Activated CD8-positive, alpha-beta memory T cell treated with anti-CD3 and anti-CD28 coated beads for 4 hours (primary cell): ENCODE data around the gene AASDHPPT.
"Not testable (repeated sequence)": the region's sequence is repeated elsewhere in the genome, so short reads cannot be mapped to it uniquely, and the experiment has no call there.

Source experiments
- DNase-seq, 2 donors: peaks; one replicate each; pipeline ENCODE4 v3.0.0-alpha.2; 2020; ENCODE audit warnings: low read depth in 2 of 2

Gene AASDHPPT

GRCh38 chr11:106077609-106078455 lies at the start of gene AASDHPPT:
AASDHPPT (plus strand) TSS chr11:106077662; CDS start chr11:106077711, 49 bp downstream.
- DNase-seq = no peak

GRCh38 chr11:106030609-106031008 lies 46.9 kb upstream of the AASDHPPT start:
- no peak for DNase-seq

GRCh38 chr11:106031202-106031810 lies 46.2 kb upstream of the AASDHPPT start:
- DNase-seq = no peak

- DNase-seq = no peak
Observed at GRCh38 chr11:106031936-106032335, 45.5 kb upstream of the AASDHPPT start.

GRCh38 chr11:106032861-106033260 lies 44.6 kb upstream of the AASDHPPT start:
- no peak for DNase-seq

- no peak for DNase-seq
Observed at GRCh38 chr11:106043540-106043939, 33.9 kb upstream of the AASDHPPT start.

- no peak for DNase-seq
Observed at GRCh38 chr11:106047631-106048030, 29.8 kb upstream of the AASDHPPT start.

GRCh38 chr11:106049727-106050476 lies 27.6 kb upstream of the AASDHPPT start:
- no peak for DNase-seq

- DNase-seq = no peak
Observed at GRCh38 chr11:106051103-106051502, 26.4 kb upstream of the AASDHPPT start.

- DNase-seq = not testable (repeated sequence)
Observed at GRCh38 chr11:106058377-106058776, 19.1 kb upstream of the AASDHPPT start.

- DNase-seq = no peak
Observed at GRCh38 chr11:106059617-106060016, 17.8 kb upstream of the AASDHPPT start.

GRCh38 chr11:106061249-106061784 lies 16.1 kb upstream of the AASDHPPT start:
- no peak for DNase-seq

- no peak for DNase-seq
Observed at GRCh38 chr11:106061954-106062949, 15.2 kb upstream of the AASDHPPT start.

GRCh38 chr11:106063009-106063408 lies 14.5 kb upstream of the AASDHPPT start:
- no peak for DNase-seq

GRCh38 chr11:106070606-106071005 lies 6.9 kb upstream of the AASDHPPT start:
- no peak for DNase-seq

GRCh38 chr11:106072804-106073203 lies 4.7 kb upstream of the AASDHPPT start:
- no peak for DNase-seq

GRCh38 chr11:106076171-106076918 lies 1.1 kb upstream of the AASDHPPT start:
- no peak for DNase-seq

- DNase-seq = peak; percentile 95 to 98
Observed at GRCh38 chr11:106076919-106077608, 398 bp upstream of the AASDHPPT start, which contains the start of gene KBTBD3. KBTBD3 (minus strand) TSS chr11:106077347; CDS start chr11:106059097, 18,250 bp downstream.

- DNase-seq = no peak
Observed at GRCh38 chr11:106082096-106082495, 4.6 kb downstream of the AASDHPPT start.
